Bronchial epithelial cell (primary cell): ENCODE results near the gene FUOM. TPM values are rescaled to one million over a fixed set of nuclear protein-coding genes. Genes with fewer than 3 reads are reported as not detected.

Experiments
- DNase-seq: peaks from one replicate; pipeline ENCODE4 v3.0.0-alpha.2; 2010; ENCODE audit warnings: low read depth
- FAIRE-seq: peaks from 2 replicates; lab custom pipeline; 2011; peaks lifted over from hg19 to GRCh38; lab: Jason Lieb, UNC
- H3K27me3 ChIP-seq: 2 replicates; pipeline ENCODE4 v1.5.1; 2011; ENCODE audit warnings: low read length; ENCODE audit not compliant: control insufficient read depth, insufficient read depth
- H3K36me3 ChIP-seq: 2 replicates; pipeline ENCODE4 v1.5.1; 2011; ENCODE audit warnings: low read length; ENCODE audit not compliant: control insufficient read depth, insufficient read depth
- H3K4me3 ChIP-seq: 2 replicates; pipeline ENCODE4 v1.5.1; 2011; ENCODE audit warnings: mild to moderate bottlenecking, low read depth, low read length, control low read depth
- CTCF ChIP-seq: IDR thresholded peaks from 2 replicates; pipeline ENCODE4 v1.5.1; 2011; ENCODE audit warnings: mild to moderate bottlenecking, moderate library complexity, low read length, control low read depth, inconsistent platforms; ENCODE audit not compliant: insufficient read depth, severe bottlenecking
- total RNA-seq: library from RNA; depleted of rRNA; stranded (reverse); fragments of >200 nt; gene quantifications from 2 replicates; pipeline ENCODE4 v1.2.1, GENCODE V29; 2014

The FUOM gene
- total RNA-seq, 1 donor from 2014 or later: 16.8 TPM

GRCh38 chr10:133309100-133309719 is 48.6 kb downstream of the FUOM start:
- TF ChIP-seq CTCF: peak; percentile 24
- DNase-seq (peak; percentile 78), FAIRE-seq (no peak)
- Histone ChIP-seq H3K4me3 (peak overlapping the region; percentile 93), H3K36me3 (peaks cover 1% of the 10 kb centered on the region), H3K27me3 (no peaks in the 10 kb centered on the region)

GRCh38 chr10:133308421-133309099 is 49.3 kb downstream of the FUOM start, which contains the start of the genes TUBGCP2 and ZNF511:
Gene TUBGCP2 (minus strand): TSS chr10:133308872. CDS start chr10:133302941, 5,931 bp downstream.
Gene ZNF511 (plus strand): TSS chr10:133308914. CDS start chr10:133308944, 30 bp downstream.
- Histone ChIP-seq H3K27me3 (no peaks in the 10 kb centered on the region), H3K4me3 (peak within 1 kb of the TSS; percentile 93), H3K36me3 (peaks cover 3% of the 10 kb centered on the region)
- DNase-seq (peak; percentile 62), FAIRE-seq (no peak)
- peak; percentile 38 for TF ChIP-seq CTCF

- H3K4me3 ChIP-seq: peak overlapping the region; percentile 93
- peak; percentile 82 for TF ChIP-seq CTCF
- no peak for FAIRE-seq
- peaks cover 3% of the 10 kb centered on the region for H3K36me3 ChIP-seq
- no peaks in the 10 kb centered on the region for H3K27me3 ChIP-seq
- DNase-seq: peak; percentile 79
Measured at GRCh38 chr10:133307776-133308420, 49.9 kb downstream of the FUOM start.

- Histone ChIP-seq H3K4me3 (no peak overlapping the region), H3K36me3 (peaks cover 5% of the 10 kb centered on the region), H3K27me3 (no peaks in the 10 kb centered on the region)
- FAIRE-seq: no peak
- DNase-seq: no peak
- no peak for TF ChIP-seq CTCF
Measured at GRCh38 chr10:133306941-133307379, 50.9 kb downstream of the FUOM start.

GRCh38 chr10:133306097-133306476 is 51.7 kb downstream of the FUOM start:
- DNase-seq (no peak), FAIRE-seq (no peak)
- Histone ChIP-seq H3K4me3 (no peak overlapping the region), H3K27me3 (no peaks in the 10 kb centered on the region), H3K36me3 (peaks cover 5% of the 10 kb centered on the region)
- no peak for TF ChIP-seq CTCF

Other genes starting within 250 kb of the FUOM start
- under 0.01 TPM in 2 replicates for gene KNDC1, start 197.8 kb downstream of the FUOM start, total RNA-seq
- not detected in 2 replicates for gene UTF1, start 127.8 kb downstream of the FUOM start, total RNA-seq
- gene VENTX, start 120.2 kb downstream of the FUOM start, total RNA-seq: not detected in 2 replicates
- gene ADAM8, start 81.2 kb downstream of the FUOM start, total RNA-seq: 34.2 and 41.6 TPM in 2 replicates
- 42.4 and 43.3 TPM in 2 replicates for gene TUBGCP2, start 49.1 kb downstream of the FUOM start, total RNA-seq
- gene ZNF511, start 49.1 kb downstream of the FUOM start, total RNA-seq: 16.4 and 23.2 TPM in 2 replicates
- gene CALY, start 21.1 kb downstream of the FUOM start, total RNA-seq: not detected in 2 replicates
- not detected in 2 replicates for gene PRAP1, start 10.6 kb downstream of the FUOM start, total RNA-seq
- 44.8 and 49.0 TPM in 2 replicates for gene ECHS1, start 15.3 kb upstream of the FUOM start, total RNA-seq
- gene PAOX, start 21.2 kb upstream of the FUOM start, total RNA-seq: 5.0 and 9.6 TPM in 2 replicates
- 20.5 and 32.6 TPM in 2 replicates for gene MTG1, start 36.1 kb upstream of the FUOM start, total RNA-seq
- not detected in 2 replicates for gene SPRN, start 66.6 kb upstream of the FUOM start, total RNA-seq
- 1.0 and 1.1 TPM in 2 replicates for gene SCART1, start 95.9 kb upstream of the FUOM start, total RNA-seq
- under 0.01 and 0.26 TPM in 2 replicates for gene CYP2E1, start 169.3 kb upstream of the FUOM start, total RNA-seq
- not detected in 2 replicates for gene SYCE1, start 207.6 kb upstream of the FUOM start, total RNA-seq